SIG-M5 (cell line): Measurements from ENCODE around the gene CRYBA1.

Source experiments
- DNase-seq: peaks from one replicate; lab custom pipeline; 2025; lab: John Stamatoyannopoulos, UW

Gene CRYBA1

DNA sequence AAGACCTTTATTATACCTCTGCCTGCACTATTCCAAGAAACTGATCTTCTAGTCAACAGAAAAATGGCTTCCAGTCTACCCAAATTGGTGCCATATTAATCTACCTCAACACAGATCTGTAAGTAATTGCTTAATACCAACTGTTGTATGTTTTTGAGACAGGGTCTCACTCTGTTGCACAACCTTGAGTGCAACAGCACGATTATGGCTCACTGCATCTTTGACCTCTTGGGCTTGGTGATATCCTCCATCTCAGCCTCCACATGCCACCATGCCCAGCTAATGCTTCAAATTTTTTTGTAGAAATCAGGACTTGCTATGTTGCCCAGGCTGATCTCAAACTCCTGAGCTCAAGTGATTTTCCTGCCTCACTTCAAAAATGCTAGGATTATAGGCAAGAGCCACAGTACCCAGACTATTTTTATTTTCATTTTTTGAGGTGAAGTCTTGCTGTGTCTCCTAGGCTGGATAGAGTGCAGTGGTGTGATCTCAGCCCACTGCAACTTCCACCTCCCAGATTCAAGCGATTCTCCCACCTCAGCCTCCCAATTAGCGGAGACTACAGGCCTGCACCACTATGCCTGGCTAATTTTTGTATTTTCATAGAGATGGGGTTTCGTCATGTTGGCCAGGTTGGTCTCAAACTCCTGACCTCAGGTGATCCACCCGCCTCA lies 32.9 kb downstream of the CRYBA1 start:
- no peak for DNase-seq

DNA sequence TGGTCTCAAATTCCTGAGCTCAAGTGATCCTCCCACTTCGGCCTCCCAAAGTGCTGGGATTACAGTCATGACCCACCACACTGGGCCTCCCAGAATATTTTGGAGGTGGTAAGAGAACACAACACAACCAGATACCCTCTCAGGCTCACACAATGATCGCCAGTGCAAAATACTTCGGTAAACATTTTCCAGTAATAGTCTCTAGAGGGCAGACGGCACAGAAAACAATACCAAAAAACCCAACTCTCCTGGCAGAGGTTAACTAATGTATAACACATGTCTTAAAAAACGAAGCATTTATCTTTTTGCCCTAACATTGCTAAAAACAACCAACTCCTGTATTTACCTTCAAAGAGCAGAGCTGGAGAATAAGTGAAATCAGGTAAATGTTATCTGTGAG lies 36.8 kb downstream of the CRYBA1 start:
- DNase-seq, result no peak

DNA sequence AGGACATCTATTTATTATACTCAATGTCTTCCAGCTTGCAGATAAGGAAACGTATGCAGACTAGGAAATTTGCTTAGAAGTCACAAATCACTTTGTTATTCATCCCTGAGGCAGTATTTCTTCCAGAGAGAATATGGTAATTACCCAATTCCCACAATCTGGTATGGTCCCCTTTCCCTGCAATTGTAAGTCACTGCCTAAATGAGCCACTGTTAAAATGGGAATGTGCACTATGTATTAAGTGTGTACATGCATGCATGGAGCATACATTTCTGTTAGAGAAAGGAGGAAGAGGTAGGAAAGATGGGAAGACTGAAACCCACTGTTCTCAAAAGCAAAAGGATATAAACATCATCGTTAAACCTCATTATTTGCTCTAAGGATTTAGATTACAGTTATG lies 37.3 kb downstream of the CRYBA1 start:
- DNase-seq, result no peak

DNA sequence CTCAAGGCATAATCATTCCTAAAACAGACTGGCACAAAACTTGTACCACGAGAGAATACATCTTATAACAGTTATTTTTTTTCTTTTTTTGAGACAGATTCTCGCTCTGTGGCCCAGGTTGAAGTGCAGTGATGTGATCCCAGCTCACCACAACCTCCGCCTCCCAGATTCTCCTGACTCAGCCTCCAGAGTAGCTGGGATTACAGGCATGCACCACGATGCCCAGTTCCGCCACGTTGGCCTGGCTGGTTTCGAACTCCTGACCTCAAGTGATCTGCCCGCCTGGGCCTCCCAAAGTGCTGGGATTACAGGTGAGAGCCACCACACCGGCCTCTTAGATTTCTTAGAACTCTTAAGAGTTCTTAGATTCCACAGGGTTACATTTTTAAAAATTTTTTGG lies 43.2 kb downstream of the CRYBA1 start:
- DNase-seq, result no peak

DNA sequence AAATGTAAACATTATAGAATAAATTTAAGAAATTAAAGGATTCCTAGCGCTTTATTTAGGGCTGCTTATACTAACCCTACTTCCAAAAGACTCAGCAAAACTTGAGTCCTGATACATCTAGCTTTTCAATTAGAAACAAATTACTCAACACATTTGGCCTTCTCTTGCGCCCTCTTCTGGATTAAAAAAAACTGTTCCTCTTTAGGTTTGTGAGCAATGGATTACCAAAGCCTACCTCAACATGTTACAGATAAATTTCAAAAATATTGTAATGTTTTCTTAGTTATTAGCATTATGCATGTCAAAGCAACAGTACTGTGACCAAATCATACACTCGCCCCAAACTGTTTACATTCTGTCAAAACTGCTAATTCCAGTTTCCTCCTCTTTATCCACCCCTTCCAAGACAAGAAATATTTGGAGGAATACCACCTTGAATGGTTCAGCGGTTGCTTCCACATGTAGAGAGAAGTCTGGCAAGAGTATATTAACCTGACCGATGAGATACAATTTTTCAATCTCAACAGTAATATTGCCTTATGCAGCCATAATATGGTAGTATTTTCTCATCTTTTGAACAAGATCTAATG lies 44.6 kb downstream of the CRYBA1 start:
- peak; percentile 61 for DNase-seq

DNA sequence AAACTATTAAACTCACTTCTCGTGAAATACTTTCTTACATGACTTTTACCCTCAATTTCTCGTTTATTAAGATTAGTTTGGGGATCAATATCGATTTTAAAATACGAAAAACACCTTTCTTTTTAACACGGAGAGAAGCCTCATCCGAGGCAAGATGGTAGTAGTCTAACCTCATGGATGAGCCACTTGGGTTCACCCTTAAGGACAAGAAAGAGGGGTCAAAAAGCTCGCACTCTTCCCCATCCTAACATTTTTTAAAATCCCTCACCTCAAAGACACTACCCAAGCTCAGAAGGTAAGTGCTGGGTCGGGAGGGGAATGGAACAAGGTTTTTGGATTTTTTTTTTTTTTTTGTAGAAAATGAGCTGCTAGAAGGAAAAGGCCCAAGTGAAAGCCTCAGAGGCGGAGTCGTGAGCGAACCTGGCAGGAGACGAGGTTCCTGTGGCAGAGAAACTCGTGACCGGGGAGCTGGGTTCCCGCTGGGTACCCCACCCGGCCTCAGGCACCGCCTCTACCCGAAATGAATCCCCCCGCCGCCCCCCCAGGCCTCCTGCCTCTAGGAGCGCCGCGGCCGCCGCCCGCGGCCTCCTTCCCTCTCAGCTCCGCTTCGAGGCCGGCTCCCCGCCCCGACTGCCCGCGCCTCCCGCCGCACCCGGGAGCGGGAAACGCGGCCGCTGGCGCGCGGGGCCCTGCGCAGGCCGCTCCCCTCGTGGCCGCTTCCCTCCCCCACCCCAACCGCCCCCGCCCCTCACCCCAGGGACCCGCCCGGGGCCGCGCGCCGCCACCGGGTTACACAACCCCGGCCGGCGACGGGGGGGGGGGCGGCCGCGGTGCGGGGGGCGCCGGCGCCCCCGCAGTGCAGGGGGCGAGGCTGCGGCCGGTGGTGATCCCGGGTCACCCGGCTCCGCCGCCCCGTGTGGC lies 45.7 kb downstream of the CRYBA1 start:
- no peak for DNase-seq

DNA sequence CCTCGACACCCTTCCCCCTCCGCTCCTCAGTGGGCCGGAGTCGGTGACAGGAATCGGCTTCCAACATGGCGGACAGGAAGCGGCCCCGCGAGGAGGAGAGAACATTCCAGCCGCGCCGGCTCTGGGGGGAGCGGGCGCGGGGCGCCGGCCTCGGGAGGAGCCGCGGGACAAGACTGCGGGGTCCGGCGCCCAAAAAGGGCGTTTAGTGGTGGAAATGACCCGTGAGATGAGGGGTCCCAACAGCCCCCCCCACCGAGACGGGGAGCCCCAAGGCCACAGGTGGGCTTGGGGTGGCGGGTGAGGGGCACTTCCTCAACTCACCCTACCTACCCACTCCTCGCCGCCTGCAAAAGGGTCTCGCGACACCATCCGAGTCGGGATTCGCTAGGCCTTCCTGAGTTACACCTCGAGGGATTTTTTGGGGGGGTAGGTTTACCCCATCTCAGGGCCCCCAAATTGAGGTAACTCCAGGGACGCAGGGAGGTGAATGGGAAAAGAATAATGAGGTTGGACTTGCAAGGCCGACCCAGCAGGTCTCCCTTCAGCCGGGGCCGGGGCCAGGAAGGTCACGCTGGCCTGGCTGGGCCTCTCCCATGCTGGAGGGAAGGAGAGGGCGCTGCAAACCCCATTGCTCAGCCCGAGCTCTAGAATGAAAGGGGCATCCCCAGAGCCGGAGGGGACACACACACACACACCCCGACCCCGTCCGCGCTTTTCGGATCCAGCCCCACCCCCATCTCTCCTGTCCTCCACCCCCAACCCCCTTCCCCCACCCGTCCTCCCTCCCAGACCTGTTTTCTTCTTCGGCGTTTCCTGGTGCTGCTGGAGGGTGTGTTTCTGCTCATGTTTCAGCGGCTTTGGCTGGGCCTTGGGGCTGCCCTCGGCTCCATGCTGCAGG lies 46.6 kb downstream of the CRYBA1 start:
- no peak for DNase-seq

DNA sequence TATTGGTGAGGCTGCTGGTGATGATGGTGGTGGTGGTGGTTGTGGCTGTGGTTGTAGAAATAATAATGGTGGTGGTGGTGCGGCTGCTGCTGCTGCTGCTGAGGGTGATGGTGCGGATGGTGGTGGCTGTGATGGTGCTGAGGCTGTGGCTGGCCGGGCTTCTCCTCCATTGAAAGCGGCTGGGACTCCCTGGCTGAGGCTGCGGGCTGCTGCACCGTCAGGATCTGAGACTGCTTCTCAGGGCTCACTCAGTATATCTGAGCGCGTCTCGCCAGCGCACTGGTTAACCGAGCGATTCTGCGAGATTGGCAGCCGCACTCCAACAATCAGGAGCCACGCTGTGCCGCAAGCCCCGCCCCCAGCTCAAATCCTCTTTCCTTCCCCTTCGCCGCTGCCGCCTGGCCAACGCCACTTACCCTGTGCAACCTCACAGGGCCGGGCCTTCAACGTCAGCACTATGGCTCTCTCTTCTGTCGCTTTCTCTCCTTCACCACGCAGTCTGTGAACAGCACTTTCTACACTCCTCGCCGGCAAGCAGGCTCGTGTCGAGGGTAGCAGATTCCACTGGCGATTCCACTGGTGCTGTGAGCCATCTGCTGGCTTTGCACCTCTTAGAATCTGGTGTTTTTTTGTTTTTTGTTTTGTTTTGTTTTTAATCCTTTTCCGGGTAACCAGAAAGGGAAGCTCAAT lies 47.4 kb downstream of the CRYBA1 start, which contains the start of gene NUFIP2:
TSS of gene NUFIP2 (minus strand) at position 259 of the 690 bp plus-strand sequence. CDS start at position 170, 89 bp downstream.
- peak; percentile 96 for DNase-seq

DNA sequence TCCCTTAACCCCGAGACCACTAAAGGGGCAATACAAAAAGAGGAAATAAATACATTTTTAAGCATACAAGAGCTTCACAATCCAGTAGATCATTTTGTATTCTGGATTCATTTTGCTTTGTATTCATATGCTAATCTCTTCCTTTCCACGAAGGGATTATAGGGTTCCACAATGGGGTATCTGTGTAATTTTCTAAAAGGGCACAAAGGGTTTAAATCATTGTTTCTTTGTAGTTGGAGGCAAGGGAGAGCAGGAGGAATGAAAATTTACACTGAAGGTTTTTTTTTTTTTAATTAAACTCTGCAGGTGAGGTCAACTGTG lies 47.9 kb downstream of the CRYBA1 start:
- DNase-seq, result no peak

DNA sequence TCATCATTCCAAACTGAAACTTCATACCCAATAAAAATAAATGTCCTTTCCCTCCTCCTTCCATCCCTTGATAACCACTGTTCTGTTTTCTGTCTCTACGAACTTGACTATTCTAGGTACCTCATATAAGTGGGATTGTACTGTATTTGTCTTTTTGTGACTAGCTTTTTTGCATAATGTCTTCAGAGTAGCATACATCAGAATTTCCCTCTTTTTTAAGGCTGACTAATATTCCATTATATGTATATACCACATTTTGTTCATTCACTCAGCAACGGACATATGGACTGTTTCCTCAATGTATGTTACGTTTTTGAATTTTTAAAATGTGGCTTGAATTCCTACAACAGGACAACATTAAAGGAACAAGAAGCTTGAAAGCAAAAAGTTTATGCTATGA lies 48.8 kb downstream of the CRYBA1 start:
- DNase-seq, result no peak

DNA sequence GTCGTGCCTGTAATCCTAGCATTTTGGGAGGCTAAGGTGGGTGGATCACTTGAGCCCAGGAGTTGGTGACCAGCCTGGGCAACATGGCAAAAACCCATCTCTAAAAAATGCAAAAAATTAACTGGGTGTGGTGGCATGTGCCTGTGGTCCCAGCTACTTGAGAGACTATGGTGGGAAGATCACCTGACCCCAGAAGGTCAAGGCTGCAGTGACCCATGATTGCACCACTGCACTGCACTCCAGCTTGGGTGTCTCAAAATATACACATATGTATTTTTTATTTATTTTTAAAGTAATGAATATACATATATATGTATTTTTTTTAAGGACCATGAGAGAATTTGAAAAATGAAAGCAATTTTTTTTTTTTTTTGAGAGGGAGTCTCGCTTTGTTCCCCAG lies 52.4 kb downstream of the CRYBA1 start:
- DNase-seq, result no peak

DNA sequence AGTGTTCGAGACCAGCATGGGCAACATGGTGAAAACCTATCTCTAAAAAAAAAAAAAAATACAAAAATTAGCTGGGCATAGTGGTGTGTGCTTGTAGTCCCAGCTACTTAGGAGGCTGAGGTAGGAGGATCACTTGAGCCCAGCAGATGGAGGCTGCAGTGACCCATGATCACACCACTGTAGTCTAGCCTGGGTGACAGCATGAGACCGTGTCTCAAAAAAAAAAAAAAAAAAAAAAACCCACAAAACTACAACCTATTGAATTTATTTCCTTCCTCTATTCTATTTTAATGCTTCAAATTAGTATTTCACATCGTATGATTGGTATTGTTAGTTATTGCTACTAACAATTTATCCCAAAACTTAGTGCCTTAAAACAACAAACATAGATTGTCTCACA lies 56.7 kb downstream of the CRYBA1 start:
- DNase-seq, result no peak
